ENCODE results near the gene KLHL36.

GRCh38 chr16:84686707-84687298 lies 38.5 kb downstream of the KLHL36 start:
- no peak for TF ChIP-seq CTCF (IDR thresholded peaks at IDR 0.05)
- TF ChIP-seq POLR2A (IDR thresholded peaks at IDR 0.05) = no peak

All from lower leg skin (tissue), 3 donors.